Pancreas (tissue), 10 donors: Measurements from ENCODE around the gene SLC25A42. TPM values are rescaled to one million over a fixed set of nuclear protein-coding genes. Genes with fewer than 3 reads are reported as not detected.

Experiments used
- ATAC-seq, 4 donors: fragments of 200-7000 bp; cut with Tn5 transposase; one replicate each; pipeline versions ENCODE4 v1.8.0 to v1.9.1; 2020; ENCODE audit warnings: mild to moderate bottlenecking in 4 of 4, moderate library complexity in 4 of 4
- DNase-seq, 6 donors: peaks; one replicate each; pipeline ENCODE4 v3.0.0-alpha.2; 2020
- FAIRE-seq: peaks from 2 replicates; lab custom pipeline; 2012; peaks lifted over from hg19 to GRCh38; lab: Jason Lieb, UNC
- H3K27ac ChIP-seq, 4 donors: fragments of 200-600 bp; sonication (generic); 1 replicate in 3 of 4; 2 replicates in 1 of 4; pipeline versions ENCODE4 v1.5.0 to v1.8.0; 2020
- H3K27me3 ChIP-seq, 4 donors: fragments of 200-600 bp; one replicate each; pipeline ENCODE4 v1.8.0; 2021
- H3K36me3 ChIP-seq, 3 donors: fragments of 200-600 bp; sonication (generic) in 1 of 3; one replicate each; pipeline versions ENCODE4 v1.5.0 to v1.8.0; 2020 to 2021
- H3K4me1 ChIP-seq, 3 donors: fragments of 200-600 bp; one replicate each; pipeline ENCODE4 v1.8.0; 2021
- H3K4me3 ChIP-seq, 4 donors: fragments of 200-600 bp; sonication (generic) in 2 of 4; one replicate each; pipeline versions ENCODE4 v1.5.0 to v1.8.0; 2020 to 2021
- H3K9me3 ChIP-seq, 4 donors: fragments of 200-600 bp; one replicate each; pipeline ENCODE4 v1.8.0; 2021
- CTCF ChIP-seq, 4 donors: fragments of 200-600 bp; sonication (generic) in 3 of 4; IDR thresholded peaks; one replicate each; pipeline versions ENCODE4 v1.5.0 to v1.8.0; 2021; ENCODE audit warnings: antibody characterized with exemption in 4 of 4
- WGBS, 2 donors: extraction: QIAGEN DNeasy Blood & Tissue Kit; methylation state at CpG; one replicate each; pipeline ENCODE4 v1.1.7; 2013; 5-methylcytosine and 5-hydroxymethylcytosine counted together
- intact Hi-C, 3 donors: fragments of 100-400 bp; cut with DNase I; formaldehyde crosslinking; loops; one replicate each; pipeline versions ENCODE4 v1.11.1 to v1.14.2; 2022
- polyA plus RNA-seq, 2 donors: library from polyadenylated mRNA; stranded (reverse); fragments of 200-250 nt; gene quantifications; one replicate each; pipeline ENCODE4 v1.2.3, GENCODE V29; 2013
- total RNA-seq, 6 donors: library from RNA; stranded (reverse); fragmentation: NEBNext Ultra II Directional in 4 of 6; extraction: Animal tissue kit (Norgen Biotek cat#: 25700) in 4 of 6; gene quantifications; one replicate each; pipeline versions ENCODE4 v1.2.1 to v1.2.4, GENCODE V29; 2021 to 2023
- donor health status: healthy with polysubstance abuse.
- donor health status: DM: no; HTN: no; CAD: no; lungs with moderate emphysema.
- donor health status: DM: no; HTN: no; CAD: no.
- donor health status: control.
- donor health status: control.
- donor health status: Bipolar disorder and iron deficiency.
- donor health status: DM: yes; HTN: yes; CAD: no.
- donor health status: DM: no; HTN: no; CAD: no.
- donor health status: DM: no; HTN: no; CAD: no.
- donor health status: DM: yes; HTN: yes; CAD: no.

The SLC25A42 gene
- total and polyA plus RNA-seq, 8 donors: 3.9 to 8.7 (median 6.6) TPM

DNA sequence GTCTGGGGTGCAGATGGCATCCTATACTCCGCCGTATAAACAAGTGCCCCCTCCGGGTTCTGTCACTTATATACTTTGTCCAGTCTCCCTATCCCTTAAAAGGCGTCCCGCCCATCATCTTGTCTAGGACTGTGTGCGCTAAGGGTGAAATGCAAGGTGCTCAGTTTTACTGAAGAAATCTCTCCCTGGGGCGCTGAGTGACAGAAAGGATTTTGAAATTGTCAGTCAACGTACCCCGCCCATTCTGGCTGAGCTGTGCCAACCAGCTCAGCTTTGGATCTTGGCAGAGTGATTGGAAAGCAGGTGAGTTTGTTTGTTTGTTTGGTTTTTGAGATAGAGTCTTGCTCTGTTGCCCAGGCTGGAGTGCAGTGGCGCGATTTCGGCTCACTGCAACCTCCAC is 78.6 kb downstream of the SLC25A42 start:
- H3K4me3 ChIP-seq: no peak overlapping the region
- no peak for TF ChIP-seq CTCF (IDR thresholded peaks at IDR 0.05)
- no peaks in the 10 kb centered on the region for H3K9me3 ChIP-seq
- intact Hi-C loops: loop anchor here in 1 of 3 donors (5.0 kb wide), 1 partner anchor 90 kb away; no protein-coding TSS in a partner anchor
- no peak overlapping the region for H3K27ac ChIP-seq
- H3K4me1 ChIP-seq: peaks cover 0 to 4% (median 0%) of the 10 kb centered on the region in 3 donors
- no peaks in the 10 kb centered on the region for H3K36me3 ChIP-seq
- WGBS, 2 donors: 63 to 70% methylated on average over 12 of the region's 12 CpGs
- ATAC-seq: no peak
- DNase-seq: no peak
- no peaks in the 10 kb centered on the region for H3K27me3 ChIP-seq
- FAIRE-seq: no peak

DNA sequence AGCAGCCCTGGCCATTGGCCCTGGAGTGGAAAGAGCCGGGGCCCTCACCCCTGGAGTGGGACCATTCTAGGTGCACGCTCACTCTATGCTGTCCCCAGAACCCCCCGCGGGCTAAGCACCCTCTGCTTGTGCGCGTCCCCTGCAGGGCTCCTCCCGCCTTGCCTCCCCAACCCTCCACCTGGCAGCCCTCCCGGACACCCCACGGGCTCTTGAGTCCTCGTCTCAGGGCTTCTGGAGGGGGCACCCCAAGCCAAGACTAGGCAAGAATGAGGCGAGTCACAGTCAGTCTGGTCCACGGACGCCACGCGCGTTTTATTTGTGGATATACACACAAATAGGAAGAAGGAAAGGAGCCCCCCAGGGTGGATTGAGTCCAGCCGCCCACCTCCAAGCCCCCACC is 81.5 kb downstream of the SLC25A42 start:
- DNase-seq: peak in 2 of 6 donors; percentile 36 to 78
- Histone ChIP-seq H3K27me3 (no peaks in the 10 kb centered on the region), H3K27ac (no peak overlapping the region), H3K4me3 (no peak overlapping the region), H3K36me3 (no peaks in the 10 kb centered on the region), H3K9me3 (no peaks in the 10 kb centered on the region), H3K4me1 (no peaks in the 10 kb centered on the region)
- FAIRE-seq: no peak
- 70 to 78% methylated on average over 17 of the region's 17 CpGs for WGBS, 2 donors
- no peak for TF ChIP-seq CTCF (IDR thresholded peaks at IDR 0.05)
- peak in 1 of 4 donors; percentile 6 for ATAC-seq
- intact Hi-C loops: loop anchor here in 1 of 3 donors (5.0 kb wide), 1 partner anchor 197 kb away; no protein-coding TSS in a partner anchor

GRCh38 chr19:19145684-19146608 is 82.2 kb downstream of the SLC25A42 start:
- ATAC-seq (peak; percentile 82 to 98 (median 94)), DNase-seq (peak; percentile 62 to 98 (median 87)), FAIRE-seq (no peak)
- WGBS, 2 donors: 26 to 31% methylated on average over 41 to 47 of the region's 47 CpGs
- TF ChIP-seq CTCF (IDR thresholded peaks at IDR 0.05): peak; percentile 90 to 93 (median 91)
- Histone ChIP-seq H3K4me1 (no peaks in the 10 kb centered on the region), H3K27me3 (no peaks in the 10 kb centered on the region), H3K27ac (no peak overlapping the region), H3K36me3 (no peaks in the 10 kb centered on the region), H3K4me3 (no peak overlapping the region), H3K9me3 (no peaks in the 10 kb centered on the region)
- intact Hi-C loops: loop anchor here in 1 of 3 donors (5.0 kb wide), 1 partner anchor 196 kb away; no protein-coding TSS in a partner anchor

- intact Hi-C loops: loop anchor here in 1 of 3 donors (5.0 kb wide), 1 partner anchor 195 kb away; no protein-coding TSS in a partner anchor
- 93 to 98% methylated on average over 7 of the region's 7 CpGs for WGBS, 2 donors
Measured at GRCh38 chr19:19146865-19147264, 83.1 kb downstream of the SLC25A42 start.

More at GRCh38 chr19:19146865-19147264, 83.1 kb downstream of the SLC25A42 start:
- Histone ChIP-seq H3K4me1 (no peaks in the 10 kb centered on the region), H3K27ac (no peak overlapping the region), H3K9me3 (no peaks in the 10 kb centered on the region), H3K4me3 (no peak overlapping the region), H3K27me3 (no peaks in the 10 kb centered on the region), H3K36me3 (no peaks in the 10 kb centered on the region)
- FAIRE-seq (no peak), DNase-seq (no peak), ATAC-seq (no peak)
- TF ChIP-seq CTCF (IDR thresholded peaks at IDR 0.05): no peak
